OCI-LY3 (cell line): ENCODE measurements around the gene KIR3DL1.
"Not testable (repeated sequence)": the region's sequence is repeated elsewhere in the genome, so short reads cannot be mapped to it uniquely, and the experiment has no call there.

ENCODE experiments used
- H2AFZ ChIP-seq: fragments of 200-600, 300-600 bp; shearing (Covaris generic); 2 replicates; pipeline ENCODE4 v1.6.0; 2014; ENCODE audit warnings: antibody characterized with exemption, low read depth, low read length
- H3K27ac ChIP-seq: fragments of 200-600, 300-600 bp; sonication (generic); 2 replicates; pipeline ENCODE4 v1.5.1; 2014; ENCODE audit warnings: mild to moderate bottlenecking, low read length, moderate library complexity, mixed read lengths
- H3K27me3 ChIP-seq: fragments of 200-600, 300-600 bp; sonication (generic); 2 replicates; pipeline ENCODE4 v1.6.1; 2014; ENCODE audit warnings: low read depth, low read length, mixed read lengths
- H3K36me3 ChIP-seq: fragments of 200-600, 300-600 bp; sonication (generic); replicated peaks from 2 replicates; pipeline ENCODE3; 2014; ENCODE audit warnings: low read depth, low read length, mixed read lengths
- H3K4me1 ChIP-seq: fragments of 300-600, 200-600 bp; sonication (generic); 2 replicates; pipeline ENCODE4 v1.6.1; 2014; ENCODE audit warnings: low read length, mixed read lengths
- H3K4me2 ChIP-seq: fragments of 200-600, 300-600 bp; sonication (generic); 2 replicates; pipeline ENCODE4 v1.6.1; 2014; ENCODE audit warnings: low read length, mixed read lengths
- H3K4me3 ChIP-seq: fragments of 300-600, 200-600 bp; sonication (generic); 2 replicates; pipeline ENCODE4 v1.5.1; 2014; ENCODE audit warnings: antibody characterized with exemption, mild to moderate bottlenecking, low read length, moderate library complexity
- H3K79me2 ChIP-seq: fragments of 300-600, 200-600 bp; shearing (Covaris generic); 2 replicates; pipeline ENCODE4 v1.6.1; 2014; ENCODE audit warnings: mild to moderate bottlenecking, low read length, mixed read lengths
- H3K9ac ChIP-seq: fragments of 300-600, 200-600 bp; shearing (Covaris generic); 2 replicates; pipeline ENCODE4 v1.6.0; 2014; ENCODE audit warnings: mild to moderate bottlenecking, low read length, moderate library complexity
- H3K9me3 ChIP-seq: fragments of 200-600, 300-600 bp; shearing (Covaris generic); 2 replicates; pipeline ENCODE4 v1.6.1; 2014; ENCODE audit warnings: low read length, mixed read lengths; ENCODE audit not compliant: insufficient read depth
- H4K20me1 ChIP-seq: fragments of 200-600, 300-600 bp; sonication (generic); 2 replicates; pipeline ENCODE4 v1.6.1; 2016; ENCODE audit warnings: low read length, mixed read lengths; ENCODE audit not compliant: insufficient read depth
- CTCF ChIP-seq: fragments of 200-600, 300-600 bp; sonication (generic); IDR thresholded peaks from 2 replicates; pipeline ENCODE4 v1.5.1; 2014; ENCODE audit warnings: antibody characterized with exemption, low read length, low read depth
- EZH2phosphoT487 ChIP-seq: fragments of 200-600 bp; shearing (Covaris generic); IDR thresholded peaks from 2 replicates; pipeline ENCODE4 v1.6.1; 2018; ENCODE audit warnings: antibody characterized with exemption, mixed run types, low read depth

The KIR3DL1 gene

DNA sequence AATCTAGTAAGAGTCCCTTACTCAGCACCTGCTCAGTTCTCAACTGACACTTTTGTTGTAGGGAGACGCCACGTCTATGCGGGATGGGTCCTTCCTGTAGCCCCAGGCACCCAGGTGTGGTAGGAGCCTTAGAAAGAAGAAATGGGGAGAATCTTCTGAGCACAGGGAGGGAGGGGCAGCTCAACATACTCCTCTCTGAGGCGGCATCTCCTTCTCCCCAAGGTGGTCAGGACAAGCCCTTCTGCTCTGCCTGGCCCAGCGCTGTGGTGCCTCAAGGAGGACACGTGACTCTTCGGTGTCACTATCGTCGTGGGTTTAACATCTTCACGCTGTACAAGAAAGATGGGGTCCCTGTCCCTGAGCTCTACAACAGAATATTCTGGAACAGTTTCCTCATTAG lies 11.7 kb upstream of the KIR3DL1 start:
- Histone ChIP-seq H3K27ac (no peak overlapping the region), H3K79me2 (no peaks in the 10 kb centered on the region), H3K4me2 (no peak overlapping the region), H3K9me3 (no peaks in the 10 kb centered on the region), H3K4me3 (no peak overlapping the region), H3K4me1 (no peaks in the 10 kb centered on the region), H3K9ac (no peak overlapping the region), H4K20me1 (no peaks in the 10 kb centered on the region), H3K36me3 (no peaks in the 10 kb centered on the region), H3K27me3 (peaks cover 57% of the 10 kb centered on the region), H2AFZ (no peak overlapping the region)
- no peak for TF ChIP-seq EZH2phosphoT487

DNA sequence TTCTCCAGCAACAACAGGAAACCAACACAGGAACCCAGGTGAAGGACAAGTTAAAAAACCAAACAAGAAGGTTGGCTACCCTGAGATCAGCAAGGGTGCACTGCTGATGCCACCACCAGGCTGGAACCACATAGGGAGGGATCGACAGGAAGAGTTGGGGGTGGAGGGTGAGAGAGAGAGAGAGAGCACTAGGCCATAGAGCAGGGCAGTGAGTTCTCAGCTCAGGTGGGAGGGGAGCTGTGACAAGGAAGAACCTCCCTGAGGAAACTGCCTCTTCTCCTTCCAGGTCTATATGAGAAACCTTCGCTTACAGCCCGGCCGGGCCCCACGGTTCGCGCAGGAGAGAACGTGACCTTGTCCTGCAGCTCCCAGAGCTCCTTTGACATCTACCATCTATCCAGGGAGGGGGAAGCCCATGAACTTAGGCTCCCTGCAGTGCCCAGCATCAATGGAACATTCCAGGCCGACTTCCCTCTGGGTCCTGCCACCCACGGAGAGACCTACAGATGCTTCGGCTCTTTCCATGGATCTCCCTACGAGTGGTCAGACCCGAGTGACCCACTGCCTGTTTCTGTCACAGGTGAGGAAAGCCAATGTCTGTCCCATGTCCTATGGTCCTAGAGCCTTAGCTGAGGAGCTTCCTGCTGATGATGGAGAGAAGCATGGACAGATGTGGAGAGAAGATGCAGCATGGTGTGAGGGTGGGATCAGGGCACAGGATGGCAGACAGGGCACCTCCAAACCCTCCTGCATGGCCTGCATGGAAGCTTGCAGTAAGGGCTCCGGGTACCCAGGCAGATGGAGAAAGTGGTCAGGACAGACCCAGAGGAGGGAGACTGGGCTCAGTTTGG lies 10.4 kb upstream of the KIR3DL1 start:
- H3K27ac ChIP-seq, result no peak overlapping the region
- TF ChIP-seq EZH2phosphoT487, result no peak
- TF ChIP-seq CTCF, result no peak
- H3K9me3 ChIP-seq, result no peaks in the 10 kb centered on the region
- H3K36me3 ChIP-seq, result no peaks in the 10 kb centered on the region
- no peak overlapping the region for H3K4me2 ChIP-seq
- no peaks in the 10 kb centered on the region for H4K20me1 ChIP-seq
- no peak overlapping the region for H3K9ac ChIP-seq
- H3K4me1 ChIP-seq, result no peaks in the 10 kb centered on the region
- no peak overlapping the region for H2AFZ ChIP-seq
- H3K79me2 ChIP-seq, result no peaks in the 10 kb centered on the region
- no peak overlapping the region for H3K4me3 ChIP-seq
- H3K27me3 ChIP-seq, result peaks cover 65% of the 10 kb centered on the region

DNA sequence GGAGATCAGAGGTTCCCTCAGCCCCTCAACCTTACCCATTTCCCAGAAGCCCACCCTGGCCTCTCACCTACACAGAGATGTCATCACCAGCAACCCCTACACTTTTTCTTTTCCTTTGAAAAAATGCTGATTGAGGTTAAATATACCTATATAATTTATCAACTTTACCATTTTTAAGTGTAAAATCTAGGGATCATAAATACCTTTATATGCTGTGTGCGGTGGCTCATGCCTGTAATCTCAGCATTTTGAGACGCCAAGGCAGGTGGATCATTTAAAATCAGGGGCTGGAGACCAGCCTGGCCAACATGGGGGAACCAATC lies 9.8 kb upstream of the KIR3DL1 start:
- H3K27me3 ChIP-seq, result peaks cover 63% of the 10 kb centered on the region
- no peaks in the 10 kb centered on the region for H4K20me1 ChIP-seq
- H2AFZ ChIP-seq, result no peak overlapping the region
- no peak overlapping the region for H3K4me3 ChIP-seq
- no peaks in the 10 kb centered on the region for H3K79me2 ChIP-seq
- H3K4me1 ChIP-seq, result no peaks in the 10 kb centered on the region
- no peaks in the 10 kb centered on the region for H3K9me3 ChIP-seq
- no peak overlapping the region for H3K9ac ChIP-seq
- no peak overlapping the region for H3K4me2 ChIP-seq
- H3K36me3 ChIP-seq, result no peaks in the 10 kb centered on the region
- no peak overlapping the region for H3K27ac ChIP-seq
- TF ChIP-seq EZH2phosphoT487 (no peak), CTCF (no peak)

- H3K4me3 ChIP-seq, H3K4me1 ChIP-seq, H4K20me1 ChIP-seq, H2AFZ ChIP-seq, H3K4me2 ChIP-seq, H3K36me3 ChIP-seq, H3K9me3 ChIP-seq, H3K27ac ChIP-seq, H3K9ac ChIP-seq, H3K79me2 ChIP-seq: not testable (repeated sequence)
- H3K27me3 ChIP-seq, result peaks cover 35% of the 10 kb centered on the region
Measured at GRCh38 chr19:54814571-54814970, 1.7 kb upstream of the KIR3DL1 start.

DNA sequence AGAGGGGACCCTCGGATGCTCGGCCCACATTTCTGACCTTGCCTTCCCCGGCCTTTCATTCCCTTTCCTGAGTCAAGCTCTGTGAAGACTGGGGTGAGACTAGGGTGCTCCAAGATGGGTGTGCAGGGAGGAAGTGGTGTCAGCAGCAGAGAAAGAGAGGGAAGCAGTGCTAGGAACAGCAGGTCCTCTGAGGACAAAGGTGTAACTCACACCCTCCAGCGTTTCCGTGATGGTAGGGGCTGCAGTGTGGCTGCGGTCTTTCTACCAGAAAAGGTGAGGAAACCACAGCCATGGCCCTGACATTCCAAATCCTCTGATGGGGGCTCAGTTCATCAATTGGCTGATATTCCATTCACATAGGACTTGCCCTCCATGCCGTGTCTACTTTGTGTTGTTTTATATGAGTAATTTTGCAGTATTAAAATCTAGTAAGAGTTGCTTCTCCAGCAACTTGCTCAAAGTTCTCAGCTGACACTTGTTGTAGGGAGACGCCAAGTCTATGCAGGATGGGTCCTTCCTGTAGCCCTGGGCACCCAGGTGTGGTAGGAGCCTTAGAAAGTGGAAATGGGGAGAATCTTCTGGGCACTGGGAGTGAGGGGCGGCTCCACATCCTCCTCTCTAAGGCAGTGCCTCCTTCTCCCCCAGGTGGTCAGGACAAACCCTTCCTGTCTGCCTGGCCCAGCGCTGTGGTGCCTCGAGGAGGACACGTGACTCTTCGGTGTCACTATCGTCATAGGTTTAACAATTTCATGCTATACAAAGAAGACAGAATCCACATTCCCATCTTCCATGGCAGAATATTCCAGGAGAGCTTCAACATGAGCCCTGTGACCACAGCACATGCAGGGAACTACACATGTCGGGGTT lies 1.6 kb downstream of the KIR3DL1 start:
- H3K27ac ChIP-seq, result no peak overlapping the region
- no peaks in the 10 kb centered on the region for H3K36me3 ChIP-seq
- H2AFZ ChIP-seq, result no peak overlapping the region
- H3K4me3 ChIP-seq, result no peak overlapping the region
- H3K9me3 ChIP-seq, result no peaks in the 10 kb centered on the region
- no peaks in the 10 kb centered on the region for H4K20me1 ChIP-seq
- no peak for TF ChIP-seq EZH2phosphoT487
- no peak for TF ChIP-seq CTCF
- no peaks in the 10 kb centered on the region for H3K79me2 ChIP-seq
- no peak overlapping the region for H3K4me2 ChIP-seq
- H3K9ac ChIP-seq, result no peak overlapping the region
- H3K27me3 ChIP-seq, result peaks cover 27% of the 10 kb centered on the region
- no peaks in the 10 kb centered on the region for H3K4me1 ChIP-seq

- H3K27me3 ChIP-seq, result peaks cover 22% of the 10 kb centered on the region
- H2AFZ ChIP-seq, H3K4me3 ChIP-seq, H3K9ac ChIP-seq, H3K27ac ChIP-seq, H3K4me1 ChIP-seq, H3K4me2 ChIP-seq, H3K36me3 ChIP-seq, H4K20me1 ChIP-seq, H3K9me3 ChIP-seq, H3K79me2 ChIP-seq: not testable (repeated sequence)
Measured at GRCh38 chr19:54824416-54824815, 8.1 kb downstream of the KIR3DL1 start.
